SIG-M5 treated with dmso at 0.1 percent for 504 hours (cell line): ENCODE results near the gene C19orf25.

Source experiments
- DNase-seq: peaks from one replicate; lab custom pipeline; 2025; ENCODE audit not compliant: unreplicated experiment; lab: John Stamatoyannopoulos, UW

The C19orf25 gene

GRCh38 chr19:1466461-1467214 lies 12.4 kb downstream of the C19orf25 start:
- DNase-seq = no peak

GRCh38 chr19:1466018-1466460 lies 13.0 kb downstream of the C19orf25 start:
- no peak for DNase-seq

- DNase-seq = no peak
Measured at GRCh38 chr19:1465191-1466016, 13.6 kb downstream of the C19orf25 start.

- no peak for DNase-seq
Measured at GRCh38 chr19:1461862-1462261, 17.2 kb downstream of the C19orf25 start.

GRCh38 chr19:1460033-1460995 lies 18.7 kb downstream of the C19orf25 start:
- no peak for DNase-seq

GRCh38 chr19:1459479-1459878 lies 19.5 kb downstream of the C19orf25 start:
- peak; percentile 35 for DNase-seq

GRCh38 chr19:1457892-1458291 lies 21.1 kb downstream of the C19orf25 start:
- no peak for DNase-seq

- DNase-seq = no peak
Measured at GRCh38 chr19:1457031-1457739, 21.8 kb downstream of the C19orf25 start.

- DNase-seq = no peak
Measured at GRCh38 chr19:1456121-1456900, 22.7 kb downstream of the C19orf25 start.

GRCh38 chr19:1455336-1456120 lies 23.5 kb downstream of the C19orf25 start:
- DNase-seq = peak; percentile 43

- DNase-seq = no peak
Measured at GRCh38 chr19:1455002-1455335, 24.0 kb downstream of the C19orf25 start.

GRCh38 chr19:1453525-1454364 lies 25.3 kb downstream of the C19orf25 start:
- DNase-seq = no peak

- no peak for DNase-seq
Measured at GRCh38 chr19:1452802-1453524, 26.1 kb downstream of the C19orf25 start.

- no peak for DNase-seq
Measured at GRCh38 chr19:1451916-1452801, 26.9 kb downstream of the C19orf25 start.

GRCh38 chr19:1450735-1451731 lies 28.0 kb downstream of the C19orf25 start:
- no peak for DNase-seq
